ENCODE data around the gene BAIAP2L1. TPM values are rescaled to one million over a fixed set of nuclear protein-coding genes. Genes with fewer than 3 reads are reported as not detected.
"Not testable (repeated sequence)": the region's sequence is repeated elsewhere in the genome, so short reads cannot be mapped to it uniquely, and the experiment has no call there.

The BAIAP2L1 gene
- total RNA-seq, 2 donors from 2014 or later: 63.9 to 66.2 TPM

DNA sequence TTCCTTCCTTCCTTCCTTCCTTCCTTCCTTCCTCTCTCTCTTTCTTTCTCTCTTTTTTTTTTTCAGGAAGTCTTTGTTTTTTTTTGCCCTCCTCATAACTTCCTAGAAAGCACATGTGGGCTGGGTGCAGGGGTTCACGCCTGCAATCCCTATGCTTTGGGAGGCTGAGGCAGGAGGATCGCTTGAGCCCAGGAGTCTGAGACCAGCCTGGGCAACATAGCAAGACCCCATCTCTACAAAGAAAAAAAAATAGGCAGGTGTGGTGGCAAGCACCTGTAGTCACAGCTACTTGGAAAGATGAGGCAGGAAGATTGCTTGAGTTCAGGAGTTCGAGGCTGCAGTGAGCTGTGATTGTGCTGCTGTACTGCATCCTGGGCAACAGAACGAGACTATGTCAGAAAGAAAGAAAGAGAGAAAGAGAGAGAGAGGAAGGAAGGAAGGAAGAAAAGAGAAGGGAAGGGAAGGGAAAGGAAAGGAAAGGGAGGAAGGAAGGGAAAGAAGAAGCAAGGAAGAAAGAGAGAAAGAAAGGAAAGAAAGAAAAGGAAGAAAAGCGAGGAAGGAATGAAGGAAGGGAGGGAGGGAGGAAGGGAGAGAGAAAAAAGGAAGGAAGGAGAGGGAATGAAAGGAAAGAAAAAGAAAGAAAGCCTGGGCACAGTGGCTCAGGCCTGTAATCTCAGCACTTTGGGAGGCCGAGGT is 13.5 kb upstream of the BAIAP2L1 start:
- no peak for DNase-seq
- Histone ChIP-seq H3K9ac (ENCODE audit: low read depth in 2 of 2, low read length in 2 of 2) (no peak overlapping the region), H3K4me1 (peaks cover 5% of the 10 kb centered on the region), H3K36me3 (no peaks in the 10 kb centered on the region), H3K4me3 (no peak overlapping the region), H3K27ac (no peak overlapping the region), H3K27me3 (no peaks in the 10 kb centered on the region), H3K9me3 (no peaks in the 10 kb centered on the region)
- intact Hi-C loops (cut with DNase I): no loop called here
- TF ChIP-seq, protein P1, sequence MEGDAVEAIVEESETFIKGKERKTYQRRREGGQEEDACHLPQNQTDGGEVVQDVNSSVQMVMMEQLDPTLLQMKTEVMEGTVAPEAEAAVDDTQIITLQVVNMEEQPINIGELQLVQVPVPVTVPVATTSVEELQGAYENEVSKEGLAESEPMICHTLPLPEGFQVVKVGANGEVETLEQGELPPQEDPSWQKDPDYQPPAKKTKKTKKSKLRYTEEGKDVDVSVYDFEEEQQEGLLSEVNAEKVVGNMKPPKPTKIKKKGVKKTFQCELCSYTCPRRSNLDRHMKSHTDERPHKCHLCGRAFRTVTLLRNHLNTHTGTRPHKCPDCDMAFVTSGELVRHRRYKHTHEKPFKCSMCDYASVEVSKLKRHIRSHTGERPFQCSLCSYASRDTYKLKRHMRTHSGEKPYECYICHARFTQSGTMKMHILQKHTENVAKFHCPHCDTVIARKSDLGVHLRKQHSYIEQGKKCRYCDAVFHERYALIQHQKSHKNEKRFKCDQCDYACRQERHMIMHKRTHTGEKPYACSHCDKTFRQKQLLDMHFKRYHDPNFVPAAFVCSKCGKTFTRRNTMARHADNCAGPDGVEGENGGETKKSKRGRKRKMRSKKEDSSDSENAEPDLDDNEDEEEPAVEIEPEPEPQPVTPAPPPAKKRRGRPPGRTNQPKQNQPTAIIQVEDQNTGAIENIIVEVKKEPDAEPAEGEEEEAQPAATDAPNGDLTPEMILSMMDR (IDR thresholded peaks at IDR 0.05): no peak

DNA sequence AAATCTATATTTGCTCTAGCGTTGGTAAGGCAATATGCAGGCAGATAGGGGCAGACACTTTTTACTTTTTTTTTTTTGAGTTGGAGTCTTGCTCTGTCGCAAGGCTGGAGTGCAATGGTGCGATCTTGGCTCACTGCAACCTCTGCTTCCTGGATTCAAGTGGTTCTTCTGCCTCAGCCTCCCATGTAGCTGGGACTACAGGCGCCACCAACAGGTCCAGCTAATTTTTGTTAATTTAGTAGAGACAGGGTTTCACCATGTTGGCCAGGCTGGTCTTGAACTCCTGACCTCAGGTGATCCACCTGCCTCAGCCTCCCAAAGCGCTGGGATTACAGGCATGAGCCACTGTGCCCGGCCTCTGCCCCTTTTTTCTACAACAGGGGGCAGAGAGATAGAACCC is 12.8 kb upstream of the BAIAP2L1 start:
- H3K27ac ChIP-seq; H3K9me3 ChIP-seq; H3K27me3 ChIP-seq; H3K4me1 ChIP-seq; DNase-seq; H3K36me3 ChIP-seq; H3K4me3 ChIP-seq; H3K9ac ChIP-seq (ENCODE audit: low read depth in 2 of 2, low read length in 2 of 2); intact Hi-C loops (cut with DNase I): not testable (repeated sequence)

DNA sequence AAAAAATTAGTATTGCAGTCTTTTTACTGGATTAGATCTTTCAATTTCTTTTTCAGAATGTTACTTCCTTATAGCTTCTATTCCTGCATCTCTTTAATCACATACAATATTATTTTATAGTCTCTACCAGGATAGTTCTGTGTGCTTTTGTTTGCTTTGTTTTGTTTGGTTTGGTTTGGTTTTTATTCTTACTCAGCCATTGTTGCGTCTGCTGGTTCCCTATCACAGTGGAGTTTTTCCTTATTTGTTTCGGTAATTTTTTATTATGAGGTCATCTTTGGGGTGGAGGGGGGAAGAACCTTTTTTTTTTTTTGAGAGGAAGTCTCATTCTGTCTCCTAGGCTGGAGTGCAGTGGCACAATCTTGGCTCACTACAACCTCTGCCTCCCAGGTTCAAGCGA is 9.0 kb upstream of the BAIAP2L1 start:
- Histone ChIP-seq H3K9ac (ENCODE audit: low read depth in 2 of 2, low read length in 2 of 2) (no peak overlapping the region), H3K27me3 (no peaks in the 10 kb centered on the region), H3K4me1 (no peaks in the 10 kb centered on the region), H3K9me3 (no peaks in the 10 kb centered on the region), H3K36me3 (no peaks in the 10 kb centered on the region), H3K4me3 (no peak overlapping the region), H3K27ac (peak overlapping the region; percentile 50)
- TF ChIP-seq, protein P1 (IDR thresholded peaks at IDR 0.05): no peak
- intact Hi-C loops (cut with DNase I): no loop called here
- no peak for DNase-seq

DNA sequence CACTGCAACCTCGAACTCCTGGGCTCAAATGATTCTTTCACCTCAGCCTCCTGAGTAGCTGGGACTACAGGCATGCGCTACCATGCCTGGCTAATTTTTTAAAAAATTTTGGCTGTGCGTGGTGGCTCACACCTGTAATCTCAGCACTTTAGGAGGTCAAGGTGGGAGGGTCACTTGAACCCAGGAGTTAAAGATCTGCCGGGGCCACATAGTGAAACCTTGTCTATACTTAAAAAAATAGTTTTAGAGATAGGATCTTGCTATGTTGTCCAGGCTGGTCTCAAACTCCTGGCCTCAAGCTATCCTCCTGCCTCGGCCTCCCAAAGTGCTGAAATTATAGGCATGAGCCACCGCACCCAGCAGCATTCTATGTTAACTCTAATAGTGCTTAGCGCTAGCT is 7.3 kb upstream of the BAIAP2L1 start:
- DNase-seq; H3K9ac ChIP-seq (ENCODE audit: low read depth in 2 of 2, low read length in 2 of 2); H3K4me3 ChIP-seq; H3K9me3 ChIP-seq; H3K4me1 ChIP-seq; H3K27me3 ChIP-seq; H3K36me3 ChIP-seq; intact Hi-C loops (cut with DNase I); H3K27ac ChIP-seq: not testable (repeated sequence)

DNA sequence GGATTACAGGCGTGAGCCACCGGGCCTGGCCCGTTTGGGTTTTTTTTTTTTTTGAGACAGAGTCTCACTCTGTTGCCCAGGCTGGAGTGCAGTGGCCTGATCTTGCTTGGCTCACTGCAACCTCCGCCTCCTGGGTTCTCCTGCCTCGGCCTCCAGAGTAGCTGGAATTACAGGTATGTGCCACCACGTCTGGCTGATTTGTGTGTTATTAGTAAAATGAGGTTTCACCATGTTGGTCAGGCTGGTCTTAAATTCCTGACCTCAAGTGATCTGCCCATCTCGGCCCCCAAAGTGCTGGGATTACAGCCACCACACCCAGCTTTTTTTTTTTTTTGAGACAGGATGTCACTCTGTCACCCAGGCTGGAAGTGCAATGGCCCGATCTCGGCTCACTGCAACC is 5.9 kb upstream of the BAIAP2L1 start:
- Histone ChIP-seq H3K27ac (no peak overlapping the region), H3K27me3 (no peaks in the 10 kb centered on the region), H3K36me3 (no peaks in the 10 kb centered on the region), H3K9ac (ENCODE audit: low read depth in 2 of 2, low read length in 2 of 2) (no peak overlapping the region), H3K4me1 (no peaks in the 10 kb centered on the region), H3K4me3 (no peak overlapping the region), H3K9me3 (no peaks in the 10 kb centered on the region)
- TF ChIP-seq, protein P1 (IDR thresholded peaks at IDR 0.05): no peak
- DNase-seq: no peak
- intact Hi-C loops (cut with DNase I): no loop called here

DNA sequence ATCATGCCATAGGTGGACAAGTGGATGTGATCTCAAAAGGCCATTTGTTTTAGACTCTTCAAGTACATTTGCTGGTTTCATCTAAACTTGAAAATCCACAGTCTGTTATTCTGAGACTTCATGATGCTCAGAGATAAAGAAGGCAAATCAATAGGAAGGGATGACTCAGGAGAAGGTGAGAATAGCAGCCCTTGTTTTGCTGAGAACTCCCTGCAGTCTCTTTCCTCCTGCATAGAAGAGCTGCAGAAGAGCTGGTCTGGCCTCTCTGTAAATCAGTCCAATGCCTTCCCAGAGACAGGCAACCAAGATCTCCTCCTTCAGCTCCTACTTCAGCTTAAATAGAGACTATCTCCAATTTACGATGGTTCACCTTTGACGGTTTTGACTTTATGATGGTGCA is 4.0 kb upstream of the BAIAP2L1 start:
- no peak overlapping the region for H3K4me3 ChIP-seq
- intact Hi-C loops (cut with DNase I): no loop called here
- no peaks in the 10 kb centered on the region for H3K27me3 ChIP-seq
- no peak overlapping the region for H3K27ac ChIP-seq
- H3K9ac ChIP-seq (ENCODE audit: low read depth in 2 of 2, low read length in 2 of 2): no peak overlapping the region
- no peaks in the 10 kb centered on the region for H3K36me3 ChIP-seq
- H3K9me3 ChIP-seq: no peaks in the 10 kb centered on the region
- DNase-seq: no peak
- TF ChIP-seq, protein P1 (IDR thresholded peaks at IDR 0.05): no peak
- H3K4me1 ChIP-seq: peaks cover 6% of the 10 kb centered on the region
